Amygdala (tissue), 56 donors: ENCODE results near the gene ACTR8.
"Not testable (repeated sequence)": the region's sequence is repeated elsewhere in the genome, so short reads cannot be mapped to it uniquely, and the experiment has no call there.

Experiments
- DNase-seq, 56 donors: peaks; one replicate each; lab custom pipeline; 2025; lab: John Stamatoyannopoulos, UW

ACTR8 gene

GRCh38 chr3:53881691-53882593 lies at the start of gene ACTR8:
Gene ACTR8, minus strand, starts transcription at chr3:53882152. Its CDS starts 51 bp downstream, at chr3:53882101.
- peak; percentile 37 to 92 (median 80) for DNase-seq

- not testable (repeated sequence) for DNase-seq
Observed at GRCh38 chr3:53927208-53927872, 45.4 kb upstream of the ACTR8 start.

- DNase-seq, result no peak
Observed at GRCh38 chr3:53921296-53921695, 39.3 kb upstream of the ACTR8 start.

- no peak for DNase-seq
Observed at GRCh38 chr3:53919741-53920140, 37.8 kb upstream of the ACTR8 start.

GRCh38 chr3:53913401-53913800 lies 31.4 kb upstream of the ACTR8 start:
- no peak for DNase-seq

- DNase-seq, result no peak
Observed at GRCh38 chr3:53902711-53903110, 20.8 kb upstream of the ACTR8 start.

- no peak for DNase-seq
Observed at GRCh38 chr3:53902067-53902466, 20.1 kb upstream of the ACTR8 start.

- no peak for DNase-seq
Observed at GRCh38 chr3:53900666-53901331, 18.8 kb upstream of the ACTR8 start.

- DNase-seq, result no peak
Observed at GRCh38 chr3:53899750-53900149, 17.8 kb upstream of the ACTR8 start.

GRCh38 chr3:53892286-53892637 lies 10.3 kb upstream of the ACTR8 start:
- no peak for DNase-seq

GRCh38 chr3:53891497-53892285 lies 9.7 kb upstream of the ACTR8 start, which contains the start of gene SELENOK:
Gene SELENOK, minus strand, starts transcription at chr3:53891859.
- peak; percentile 41 to 100 (median 98) for DNase-seq

GRCh38 chr3:53890726-53891475 lies 8.9 kb upstream of the ACTR8 start:
- DNase-seq, result peak in 2 of 56 donors; percentile 2 to 36

GRCh38 chr3:53888232-53888631 lies 6.3 kb upstream of the ACTR8 start:
- no peak for DNase-seq

- DNase-seq, result no peak
Observed at GRCh38 chr3:53887446-53887845, 5.5 kb upstream of the ACTR8 start.

GRCh38 chr3:53885239-53885638 lies 3.3 kb upstream of the ACTR8 start:
- peak in 19 of 56 donors; percentile 1 to 58 (median 19) for DNase-seq

GRCh38 chr3:53884623-53885022 lies 2.7 kb upstream of the ACTR8 start:
- DNase-seq, result no peak

GRCh38 chr3:53883008-53883407 lies 1.1 kb upstream of the ACTR8 start:
- DNase-seq, result no peak

GRCh38 chr3:53880396-53881345 lies 1.3 kb downstream of the ACTR8 start:
- DNase-seq, result no peak
